OCI-LY7 (cell line): Measurements from ENCODE around the gene S100PBP. TPM values are rescaled to one million over a fixed set of nuclear protein-coding genes. Genes with fewer than 3 reads are reported as not detected.
"Not testable (repeated sequence)": the region's sequence is repeated elsewhere in the genome, so short reads cannot be mapped to it uniquely, and the experiment has no call there.

Experiments
- BruUV-seq: library from RNA; stranded (reverse); fragments of 400-500 nt; replicated peaks from 2 replicates; lab custom pipeline; 2021; lab: Mats Ljungman, UMichigan
- CTCF ChIA-PET: fragments of 300-600 bp; sonication (Branson Sonifier 250); formaldehyde crosslinking; loops from one replicate; lab custom pipeline; 2022; ENCODE audit warnings: antibody characterized with exemption; ENCODE audit not compliant: unreplicated experiment; lab: Charles Lee
- POLR2A ChIA-PET: fragments of 300-600 bp; sonication (Branson Sonifier 250); formaldehyde crosslinking; loops from one replicate; lab custom pipeline; 2022; ENCODE audit warnings: antibody characterized with exemption; lab: Charles Lee
- DNase-seq: peaks from one replicate; pipeline ENCODE4 v3.0.0-alpha.2; 2015; ENCODE audit warnings: low spot score
- H2AFZ ChIP-seq: fragments of 200-600 bp; sonication (generic), shearing (Covaris generic); 2 replicates; pipeline ENCODE4 v1.6.1; 2014; ENCODE audit warnings: mild to moderate bottlenecking, antibody characterized with exemption, low read length, moderate library complexity
- H3K27ac ChIP-seq: fragments of 200-600 bp; sonication (generic); 2 replicates; pipeline ENCODE4 v1.5.1; 2014; ENCODE audit warnings: mixed run types, low read depth, mild to moderate bottlenecking, moderate library complexity, low read length, inconsistent platforms; ENCODE audit not compliant: poor library complexity, severe bottlenecking
- H3K36me3 ChIP-seq: fragments of 200-600 bp; sonication (generic); 2 replicates; pipeline ENCODE4 v1.6.1; 2014; ENCODE audit warnings: mild to moderate bottlenecking, antibody characterized with exemption, low read length, moderate library complexity, mixed read lengths; ENCODE audit not compliant: insufficient read depth
- H3K4me1 ChIP-seq: fragments of 200-600 bp; sonication (generic); 2 replicates; pipeline ENCODE4 v1.5.1; 2014; ENCODE audit warnings: mild to moderate bottlenecking, low read length; ENCODE audit not compliant: insufficient read depth, poor library complexity, severe bottlenecking
- H3K4me2 ChIP-seq: fragments of 200-600 bp; sonication (generic); 2 replicates; pipeline ENCODE4 v1.6.1; 2014; ENCODE audit warnings: mild to moderate bottlenecking, low read length
- H3K4me3 ChIP-seq: fragments of 200-600 bp; sonication (generic); 2 replicates; pipeline ENCODE4 v1.5.1; 2014; ENCODE audit warnings: mild to moderate bottlenecking, low read depth, low read length; ENCODE audit not compliant: poor library complexity, severe bottlenecking
- H3K79me2 ChIP-seq: fragments of 200-600 bp; sonication (generic); 2 replicates; pipeline ENCODE4 v1.6.1; 2016; ENCODE audit warnings: low read depth, mild to moderate bottlenecking, low read length, moderate library complexity, mixed read lengths; ENCODE audit not compliant: insufficient read depth
- H3K9me2 ChIP-seq: fragments of 200-600 bp; sonication (generic); 2 replicates; pipeline ENCODE4 v1.6.1; 2016; ENCODE audit warnings: mild to moderate bottlenecking, low read length, mixed read lengths; ENCODE audit not compliant: insufficient read depth
- H3K9me3 ChIP-seq: fragments of 200-600 bp; sonication (generic); 2 replicates; pipeline ENCODE4 v1.6.1; 2014; ENCODE audit warnings: mild to moderate bottlenecking, mixed run types, low read length, mixed read lengths
- H4K20me1 ChIP-seq: fragments of 200-600 bp; sonication (generic); 2 replicates; pipeline ENCODE4 v1.6.1; 2014; ENCODE audit warnings: mild to moderate bottlenecking, antibody characterized with exemption, low read length, moderate library complexity, mixed read lengths; ENCODE audit not compliant: insufficient read depth
- CTCF ChIP-seq: fragments of 200-600 bp; sonication (generic); conservative IDR thresholded peaks from 2 replicates; pipeline ENCODE4 v1.5.1; 2014; ENCODE audit warnings: mild to moderate bottlenecking, antibody characterized with exemption, low read length, moderate library complexity, mixed read lengths
- EZH2phosphoT487 ChIP-seq: fragments of 200-600 bp; sonication (generic); IDR thresholded peaks from 2 replicates; pipeline ENCODE4 v1.6.1; 2018; ENCODE audit warnings: low read depth, borderline replicate concordance, mild to moderate bottlenecking, mixed run types, antibody characterized with exemption, low read length, moderate library complexity, mixed read lengths
- intact Hi-C: fragments of 100-400 bp; cut with micrococcal nuclease; formaldehyde crosslinking; loops from one replicate; pipeline ENCODE4 v1.10.0; 2022; ENCODE audit not compliant: unreplicated experiment
- total RNA-seq, 2 experiments: library from RNA; depleted of rRNA in 1 of 2; stranded (reverse); fragments of >200 nt in 1 of 2; shearing (Covaris generic) in 1 of 2; gene quantifications; 2 replicates each; pipeline ENCODE4 v1.2.3, GENCODE V29; 2014 to 2022

Gene S100PBP
- total RNA-seq, 2 experiments from 2014 or later: 72.1 to 136 TPM

GRCh38 chr1:32791881-32792280 is 25.6 kb upstream of the S100PBP start:
- TF ChIP-seq CTCF (no peak), EZH2phosphoT487 (no peak)
- no peak for DNase-seq
- Histone ChIP-seq H3K79me2 (peaks cover 3% of the 10 kb centered on the region), H3K36me3 (peaks cover 93% of the 10 kb centered on the region), H3K4me3 (no peak overlapping the region), H3K27ac (no peak overlapping the region), H2AFZ (no peak overlapping the region), H3K9me3 (no peaks in the 10 kb centered on the region), H4K20me1 (no peaks in the 10 kb centered on the region), H3K9me2 (no peaks in the 10 kb centered on the region), H3K4me1 (no peaks in the 10 kb centered on the region), H3K4me2 (no peak overlapping the region)
- CTCF ChIA-PET: no interaction called here
- no TSS peak for BruUV-seq
- intact Hi-C loops: no loop called here
- POLR2A ChIA-PET: no interaction called here

GRCh38 chr1:32795763-32796162 is 21.7 kb upstream of the S100PBP start:
- H3K79me2 ChIP-seq, intact Hi-C loops, CTCF ChIA-PET: not testable (repeated sequence)

GRCh38 chr1:32797456-32797855 is 20.0 kb upstream of the S100PBP start:
- no peak overlapping the region for H2AFZ ChIP-seq
- ChIA-PET POLR2A (no interaction called here), CTCF (interaction anchor here (0.6 kb wide), 1 partner anchor 75 kb away, joined by 6 read pairs; no protein-coding TSS in a partner anchor)
- no peaks in the 10 kb centered on the region for H3K9me3 ChIP-seq
- peaks cover 95% of the 10 kb centered on the region for H3K36me3 ChIP-seq
- no peaks in the 10 kb centered on the region for H3K4me1 ChIP-seq
- no TSS peak for BruUV-seq
- peaks cover 8% of the 10 kb centered on the region for H3K79me2 ChIP-seq
- intact Hi-C loops: no loop called here
- TF ChIP-seq CTCF: no peak
- TF ChIP-seq EZH2phosphoT487: no peak
- no peak for DNase-seq
- no peak overlapping the region for H3K4me2 ChIP-seq
- H3K4me3 ChIP-seq: no peak overlapping the region
- peaks cover 7% of the 10 kb centered on the region; the same call in 1 of the 2 replicates for H4K20me1 ChIP-seq
- no peaks in the 10 kb centered on the region for H3K9me2 ChIP-seq
- H3K27ac ChIP-seq: no peak overlapping the region

More at GRCh38 chr1:32795763-32796162, 21.7 kb upstream of the S100PBP start:
- not testable (repeated sequence) for H3K9me2 ChIP-seq, H3K4me3 ChIP-seq, H3K9me3 ChIP-seq, H3K27ac ChIP-seq, H2AFZ ChIP-seq, H3K4me1 ChIP-seq, DNase-seq, H4K20me1 ChIP-seq, H3K4me2 ChIP-seq, BruUV-seq
- H3K36me3 ChIP-seq: peaks cover 97% of the 10 kb centered on the region
- POLR2A ChIA-PET: interaction anchor here (0.7 kb wide), 1 partner anchor 331 kb away, joined by 3 read pairs; the partner anchor contains the start of gene ZBTB8B
